Muscle of leg (tissue), 11 donors: ENCODE data around the gene PNPLA5. TPM values are rescaled to one million over a fixed set of nuclear protein-coding genes. Genes with fewer than 3 reads are reported as not detected.

Source experiments
- DNase-seq: peaks from one replicate; pipeline ENCODE4 v3.0.0; 2013
- H3K27ac ChIP-seq: one replicate; pipeline ENCODE4 v1.5.1; 2013; ENCODE audit warnings: mild to moderate bottlenecking, low read length, control low read depth
- H3K27me3 ChIP-seq: one replicate; pipeline ENCODE4 v1.6.1; 2013; ENCODE audit warnings: low read length; ENCODE audit not compliant: control insufficient read depth, insufficient read depth
- H3K36me3 ChIP-seq: one replicate; pipeline ENCODE4 v1.6.1; 2013; ENCODE audit warnings: low read length; ENCODE audit not compliant: control insufficient read depth, insufficient read depth
- H3K4me1 ChIP-seq: one replicate; pipeline ENCODE4 v1.6.1; 2013; ENCODE audit warnings: low read length; ENCODE audit not compliant: control insufficient read depth, insufficient read depth
- H3K4me3 ChIP-seq: one replicate; pipeline ENCODE4 v1.5.1; 2013; ENCODE audit warnings: low read length, control low read depth
- H3K9me3 ChIP-seq: replicated peaks from 2 replicates; pipeline ENCODE4 v1.6.1; 2013; ENCODE audit warnings: low read depth, low read length; ENCODE audit not compliant: control insufficient read depth
- WGBS: methylation state at CpG from one replicate; pipeline ENCODE4 v1.1.5; 2013; ENCODE audit warnings: missing lambda C conversion rate; ENCODE audit not compliant: insufficient coverage; 5-methylcytosine and 5-hydroxymethylcytosine counted together
- polyA plus RNA-seq, 8 donors: library from polyadenylated mRNA; unstranded; fragments of 120-200 nt; gene quantifications; one replicate each; pipeline versions ENCODE4 v1.2.1 to v1.2.3, GENCODE V29; 2013; ENCODE audit warnings: inconsistent platforms in 1 of 8, low replicate concordance in 1 of 8; ENCODE audit not compliant: insufficient read length in 8 of 8, insufficient read depth in 1 of 8
- total RNA-seq: library from RNA; stranded (reverse); fragments of 120-200 nt; gene quantifications from one replicate; pipeline ENCODE4 v1.2.4, GENCODE V29; 2013

The PNPLA5 gene
- total and polyA plus RNA-seq, 9 donors = 0.12 TPM; not detected in 8

GRCh38 chr22:43889201-43889859 is 2.5 kb downstream of the PNPLA5 start:
- WGBS = 67% methylated on average over 10 of the region's 16 CpGs
- H3K4me3 ChIP-seq = no peak overlapping the region
- no peaks in the 10 kb centered on the region for H3K36me3 ChIP-seq
- no peak overlapping the region for H3K27ac ChIP-seq
- no peak for DNase-seq
- H3K27me3 ChIP-seq = peaks cover 64% of the 10 kb centered on the region
- peaks cover 6% of the 10 kb centered on the region for H3K4me1 ChIP-seq
- no peaks in the 10 kb centered on the region for H3K9me3 ChIP-seq

- WGBS = 67% methylated on average over 3 of the region's 4 CpGs
- peaks cover 6% of the 10 kb centered on the region for H3K4me1 ChIP-seq
- H3K9me3 ChIP-seq = no peaks in the 10 kb centered on the region
- H3K27ac ChIP-seq = no peak overlapping the region
- DNase-seq = no peak
- H3K36me3 ChIP-seq = no peaks in the 10 kb centered on the region
- peaks cover 60% of the 10 kb centered on the region for H3K27me3 ChIP-seq
- no peak overlapping the region for H3K4me3 ChIP-seq
Observed at GRCh38 chr22:43888740-43889139, 3.1 kb downstream of the PNPLA5 start.

- Histone ChIP-seq H3K4me1 (peaks cover 6% of the 10 kb centered on the region), H3K4me3 (no peak overlapping the region), H3K27me3 (peaks cover 47% of the 10 kb centered on the region), H3K9me3 (no peaks in the 10 kb centered on the region), H3K27ac (no peak overlapping the region), H3K36me3 (no peaks in the 10 kb centered on the region)
- no peak for DNase-seq
- WGBS = 70% methylated on average over 3 of the region's 4 CpGs
Observed at GRCh38 chr22:43887391-43887790, 4.4 kb downstream of the PNPLA5 start.

GRCh38 chr22:43886231-43886630 is 5.6 kb downstream of the PNPLA5 start:
- H3K4me3 ChIP-seq = no peak overlapping the region
- H3K9me3 ChIP-seq = no peaks in the 10 kb centered on the region
- 55% methylated on average over 8 of the region's 8 CpGs for WGBS
- no peak for DNase-seq
- no peak overlapping the region for H3K27ac ChIP-seq
- H3K27me3 ChIP-seq = peaks cover 35% of the 10 kb centered on the region
- no peaks in the 10 kb centered on the region for H3K4me1 ChIP-seq
- no peaks in the 10 kb centered on the region for H3K36me3 ChIP-seq

- no peak for DNase-seq
- 90% methylated on average over 4 of the region's 6 CpGs for WGBS
- Histone ChIP-seq H3K4me1 (no peaks in the 10 kb centered on the region), H3K4me3 (no peak overlapping the region), H3K27ac (no peak overlapping the region), H3K9me3 (no peaks in the 10 kb centered on the region), H3K36me3 (no peaks in the 10 kb centered on the region), H3K27me3 (peaks cover 31% of the 10 kb centered on the region)
Observed at GRCh38 chr22:43885786-43886185, 6.0 kb downstream of the PNPLA5 start.

GRCh38 chr22:43885319-43885671 is 6.5 kb downstream of the PNPLA5 start:
- H3K36me3 ChIP-seq = no peaks in the 10 kb centered on the region
- peaks cover 26% of the 10 kb centered on the region for H3K27me3 ChIP-seq
- H3K4me1 ChIP-seq = no peaks in the 10 kb centered on the region
- 64% methylated on average over 7 of the region's 7 CpGs for WGBS
- no peaks in the 10 kb centered on the region for H3K9me3 ChIP-seq
- no peak overlapping the region for H3K27ac ChIP-seq
- DNase-seq = no peak
- no peak overlapping the region for H3K4me3 ChIP-seq

- no peaks in the 10 kb centered on the region for H3K36me3 ChIP-seq
- no peak overlapping the region for H3K4me3 ChIP-seq
- H3K27me3 ChIP-seq = peaks cover 20% of the 10 kb centered on the region
- peak; percentile 39 for DNase-seq
- no peaks in the 10 kb centered on the region for H3K9me3 ChIP-seq
- 20% methylated on average over 15 of the region's 18 CpGs for WGBS
- no peaks in the 10 kb centered on the region for H3K4me1 ChIP-seq
- H3K27ac ChIP-seq = no peak overlapping the region
Observed at GRCh38 chr22:43884600-43885318, 7.1 kb downstream of the PNPLA5 start.

GRCh38 chr22:43883719-43884415 is 7.9 kb downstream of the PNPLA5 start:
- DNase-seq = no peak
- H3K27me3 ChIP-seq = peaks cover 11% of the 10 kb centered on the region

GRCh38 chr22:43883012-43883661 is 8.7 kb downstream of the PNPLA5 start:
- WGBS = 31% methylated on average over 10 of the region's 14 CpGs
- Histone ChIP-seq H3K27me3 (peaks cover 8% of the 10 kb centered on the region), H3K9me3 (no peaks in the 10 kb centered on the region), H3K36me3 (no peaks in the 10 kb centered on the region), H3K27ac (no peak overlapping the region), H3K4me3 (no peak overlapping the region), H3K4me1 (no peaks in the 10 kb centered on the region)
- DNase-seq = peak; percentile 27

More at GRCh38 chr22:43883719-43884415, 7.9 kb downstream of the PNPLA5 start:
- H3K36me3 ChIP-seq = no peaks in the 10 kb centered on the region
- H3K4me3 ChIP-seq = no peak overlapping the region
- H3K27ac ChIP-seq = no peak overlapping the region
- H3K4me1 ChIP-seq = no peaks in the 10 kb centered on the region
- 87% methylated on average over 16 of the region's 17 CpGs for WGBS
- no peaks in the 10 kb centered on the region for H3K9me3 ChIP-seq
